WTC11 (cell line): ENCODE results near the gene ENG. TPM values are rescaled to one million over a fixed set of nuclear protein-coding genes. Genes with fewer than 3 reads are reported as not detected.
"Not testable (repeated sequence)": the region's sequence is repeated elsewhere in the genome, so short reads cannot be mapped to it uniquely, and the experiment has no call there.

Experiments used
- ATAC-seq: fragments of 200-7000 bp; cut with Tn5 transposase; 2 replicates; pipeline ENCODE4 v1.10.0; 2021; ENCODE audit warnings: mild to moderate bottlenecking, moderate library complexity
- CTCF ChIA-PET: fragments of 300-600 bp; sonication (Branson Sonifier 250); formaldehyde crosslinking; loops from one replicate; lab custom pipeline; 2021; ENCODE audit warnings: antibody characterized with exemption; lab: Charles Lee
- POLR2A ChIA-PET: fragments of 350-600 bp; sonication (Branson Sonifier 250); formaldehyde crosslinking; loops from one replicate; lab custom pipeline; 2021; ENCODE audit warnings: antibody characterized with exemption; lab: Charles Lee
- DNase-seq: peaks from one replicate; pipeline ENCODE4 v3.0.0; 2021; ENCODE audit warnings: low spot score
- H3K27ac Mint-ChIP-seq: 2 replicates; pipeline ENCODE4 v1.8.0; 2021; ENCODE audit warnings: mixed read lengths
- H3K27me3 Mint-ChIP-seq: 2 replicates; pipeline ENCODE4 v1.8.0; 2021; ENCODE audit warnings: low read depth, mild to moderate bottlenecking, moderate library complexity, mixed read lengths
- H3K36me3 Mint-ChIP-seq: 2 replicates; pipeline ENCODE4 v1.8.0; 2021; ENCODE audit warnings: mixed read lengths
- H3K4me1 Mint-ChIP-seq: 2 replicates; pipeline ENCODE4 v1.8.0; 2022; ENCODE audit warnings: mixed read lengths
- H3K4me3 Mint-ChIP-seq: 2 replicates; pipeline ENCODE4 v1.8.0; 2021; ENCODE audit warnings: mild to moderate bottlenecking, moderate library complexity, mixed read lengths
- H3K9me3 Mint-ChIP-seq: 2 replicates; pipeline ENCODE4 v1.8.0; 2021; ENCODE audit warnings: mixed read lengths
- ETV6 ChIP-seq: sonication (generic); formaldehyde crosslinking; IDR thresholded peaks from 2 replicates; pipeline ENCODE4 v1.8.1; 2022; ENCODE audit warnings: mild to moderate bottlenecking, missing genetic modification reagents
- FOXJ3 ChIP-seq: sonication (generic); formaldehyde crosslinking; IDR thresholded peaks from 2 replicates; pipeline ENCODE4 v1.9.0; 2021; ENCODE audit warnings: missing genetic modification reagents, mild to moderate bottlenecking, borderline replicate concordance
- FOXK1 ChIP-seq: sonication (generic); formaldehyde crosslinking; IDR thresholded peaks from 2 replicates; pipeline ENCODE4 v1.8.0; 2022; ENCODE audit warnings: mild to moderate bottlenecking, moderate library complexity, missing genetic modification reagents
- GRHL2 ChIP-seq: fragments of 250-450 bp; sonication (Bioruptor Pico); IDR thresholded peaks from 2 replicates; pipeline ENCODE4 v1.8.0; 2022; ENCODE audit warnings: mild to moderate bottlenecking, moderate library complexity; ENCODE audit not compliant: insufficient replicate concordance, severe bottlenecking
- GTF2I ChIP-seq: fragments of 250-450 bp; sonication (Bioruptor Pico); conservative IDR thresholded peaks from 2 replicates; pipeline ENCODE4 v1.4.0; 2021; ENCODE audit warnings: mild to moderate bottlenecking
- IRF2 ChIP-seq: sonication (generic); formaldehyde crosslinking; IDR thresholded peaks from 2 replicates; pipeline ENCODE4 v1.8.0; 2022; ENCODE audit warnings: low read depth, missing genetic modification reagents, borderline replicate concordance
- MXD4 ChIP-seq: fragments of 250-450 bp; sonication (Bioruptor Pico); IDR thresholded peaks from 2 replicates; pipeline ENCODE4 v1.8.0; 2021; ENCODE audit warnings: mild to moderate bottlenecking, moderate library complexity, borderline replicate concordance
- MYBL2 ChIP-seq: sonication (generic); formaldehyde crosslinking; IDR thresholded peaks from 2 replicates; pipeline ENCODE4 v1.8.1; 2023; ENCODE audit warnings: mild to moderate bottlenecking, moderate library complexity, missing genetic modification reagents
- NFATC4 ChIP-seq: fragments of 250-450 bp; sonication (Bioruptor Pico); IDR thresholded peaks from 2 replicates; pipeline ENCODE4 v1.9.0; 2021; ENCODE audit warnings: mild to moderate bottlenecking
- PRRX2 ChIP-seq: fragments of 250-450 bp; sonication (Bioruptor Pico); IDR thresholded peaks from 2 replicates; pipeline ENCODE4 v1.8.0; 2021; ENCODE audit warnings: mild to moderate bottlenecking
- SMAD4 ChIP-seq: sonication (generic); formaldehyde crosslinking; IDR thresholded peaks from 2 replicates; pipeline ENCODE4 v1.8.0; 2022; ENCODE audit warnings: mild to moderate bottlenecking, missing genetic modification reagents
- TP53 ChIP-seq: sonication (generic); formaldehyde crosslinking; IDR thresholded peaks from 2 replicates; pipeline ENCODE4 v1.8.1; 2023; ENCODE audit warnings: mild to moderate bottlenecking, missing genetic modification reagents
- ZNF671 ChIP-seq: fragments of 250-450 bp; sonication (Bioruptor Pico); IDR thresholded peaks from 2 replicates; pipeline ENCODE4 v1.8.0; 2021; ENCODE audit warnings: mild to moderate bottlenecking
- total RNA-seq: library from RNA; stranded (reverse); gene quantifications from 3 replicates; pipeline ENCODE4 v1.2.3, GENCODE V29; 2021
- TF ChIP-seq, protein P1 (sequence below): fragments of 250-450 bp; sonication (Bioruptor Pico); conservative IDR thresholded peaks from 2 replicates; pipeline ENCODE4 v1.9.0; 2021; ENCODE audit warnings: mild to moderate bottlenecking
- TF ChIP-seq, protein P2 (sequence below): fragments of 250-450 bp; sonication (Bioruptor Pico); IDR thresholded peaks from 2 replicates; pipeline ENCODE4 v1.9.0; 2021; ENCODE audit warnings: moderate library complexity, mild to moderate bottlenecking, inconsistent platforms, borderline replicate concordance
- TF ChIP-seq, protein P3 (sequence below): sonication (generic); formaldehyde crosslinking; IDR thresholded peaks from 2 replicates; pipeline ENCODE4 v1.8.1; 2023; ENCODE audit warnings: mild to moderate bottlenecking, missing genetic modification reagents, moderate library complexity
- TF ChIP-seq, protein P4 (sequence below): fragments of 250-450 bp; sonication (Bioruptor Pico); IDR thresholded peaks from 2 replicates; pipeline ENCODE4 v1.8.0; 2021; ENCODE audit warnings: mild to moderate bottlenecking

ENG gene
- total RNA-seq, 1 experiment from 2014 or later = 4.4 TPM

DNA sequence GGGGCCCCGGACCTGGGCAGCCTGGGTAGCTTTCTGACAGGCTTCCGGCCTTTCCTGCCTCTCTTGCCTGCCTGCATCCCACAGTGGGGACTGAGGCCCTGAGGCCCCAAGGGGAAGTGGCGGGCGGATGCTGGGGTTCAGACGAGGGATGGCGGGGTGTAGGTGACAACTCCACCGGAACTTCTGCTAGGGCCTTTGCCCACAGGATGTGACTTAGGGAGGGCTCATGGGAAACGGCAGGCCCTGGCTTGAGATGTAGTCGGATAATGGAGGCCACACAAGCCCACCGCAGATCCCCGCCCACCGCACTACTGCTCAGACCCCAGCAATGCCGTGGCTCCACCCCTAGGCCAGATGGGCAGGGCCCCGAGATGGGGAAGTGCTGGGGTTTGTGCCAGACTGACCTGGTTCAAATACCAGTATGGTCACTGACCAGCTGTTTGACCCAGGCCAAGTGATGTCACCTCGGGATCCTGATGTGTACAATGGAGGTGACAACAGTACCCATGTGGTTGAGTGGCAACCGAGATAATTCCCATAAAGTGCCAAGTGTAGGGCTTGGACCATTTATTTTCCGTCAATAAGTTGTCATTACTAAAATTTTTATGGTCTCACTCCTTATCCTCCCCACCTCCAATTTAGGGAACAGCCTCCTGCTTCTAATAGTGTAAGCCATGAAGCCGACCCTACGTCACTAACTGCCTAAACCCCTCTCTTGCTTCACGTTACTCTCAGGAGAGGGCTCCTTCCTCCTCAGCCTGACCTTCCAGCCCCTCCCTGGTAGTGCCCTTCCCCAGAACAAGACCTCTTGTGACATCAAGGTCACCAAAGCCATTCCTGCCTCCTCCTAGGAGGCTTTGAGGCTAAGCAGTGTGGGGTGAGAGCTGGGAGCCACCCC lies 71.1 kb downstream of the ENG start (continued):
- TF ChIP-seq NFATC4 = no peak
- TF ChIP-seq GTF2I (CRISPR knock-in tag) = no peak
- no peak for TF ChIP-seq ZNF671 (CRISPR knock-in tag)
- TF ChIP-seq FOXJ3 (CRISPR knock-in tag) = no peak
- TF ChIP-seq SMAD4 (CRISPR knock-in tag) = no peak
- TF ChIP-seq, protein P1, sequence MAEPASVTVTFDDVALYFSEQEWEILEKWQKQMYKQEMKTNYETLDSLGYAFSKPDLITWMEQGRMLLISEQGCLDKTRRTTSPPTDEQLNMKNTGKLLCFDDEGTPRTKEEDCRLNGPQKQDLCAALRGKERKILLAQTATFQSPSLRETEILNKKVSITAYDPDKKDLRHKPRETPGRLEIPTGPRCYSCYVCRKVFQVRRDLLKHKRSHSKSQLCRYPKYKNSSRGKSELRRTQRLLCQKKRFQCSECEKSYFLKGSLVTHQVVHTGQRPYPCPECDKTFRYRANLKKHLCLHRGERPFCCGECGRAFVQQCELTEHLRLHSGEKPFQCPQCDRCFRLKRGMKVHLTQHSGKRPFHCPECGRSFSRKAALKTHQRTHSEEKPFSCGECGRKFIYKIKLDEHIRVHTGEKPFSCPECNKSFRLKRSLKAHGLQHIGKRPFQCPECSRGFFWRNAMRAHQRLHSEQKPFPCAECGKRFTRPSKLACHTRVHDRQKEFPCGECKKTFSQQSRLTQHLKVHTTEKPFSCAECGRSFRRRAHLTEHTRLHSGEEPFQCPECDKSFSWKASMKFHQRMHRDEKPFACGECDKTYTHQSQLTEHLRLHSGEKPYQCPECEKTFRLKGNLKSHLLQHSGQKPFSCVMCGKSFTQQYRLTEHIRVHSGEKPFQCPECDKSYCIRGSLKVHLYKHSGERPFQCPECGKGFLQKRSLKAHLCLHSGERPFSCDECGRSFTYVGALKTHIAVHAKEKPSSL (CRISPR knock-in tag) = no peak
- no peak for TF ChIP-seq MYBL2 (CRISPR knock-in tag)

DNA sequence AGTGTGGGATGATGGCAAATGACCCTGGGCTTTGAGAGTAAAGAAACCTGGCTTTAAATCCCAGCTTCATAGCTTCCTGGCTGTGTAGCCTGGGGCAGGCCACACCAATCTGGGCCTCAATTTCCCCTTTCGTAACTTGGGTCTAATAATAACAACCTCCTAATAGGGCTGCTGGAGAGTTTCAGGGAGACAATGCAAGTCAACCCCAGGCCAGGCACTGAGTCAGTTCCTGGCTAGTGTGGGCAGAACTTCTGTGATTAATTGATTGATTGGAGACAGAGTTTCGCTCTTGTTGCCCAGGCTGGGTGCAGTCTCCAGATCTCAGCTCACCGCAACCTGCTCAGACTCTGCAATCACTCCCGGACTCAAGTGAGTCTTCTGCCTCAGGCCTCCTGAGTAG lies 72.7 kb downstream of the ENG start:
- H3K4me3 Mint-ChIP-seq = no peak overlapping the region
- DNase-seq (no peak), ATAC-seq (no peak)
- peaks cover 4% of the 10 kb centered on the region for H3K36me3 Mint-ChIP-seq
- H3K27ac Mint-ChIP-seq = no peak overlapping the region
- ChIA-PET POLR2A (no interaction called here), CTCF (interaction anchor here (1.4 to 1.5 kb wide), 2 partner anchors 11 to 18 kb away, joined by 3 to 5 read pairs; no protein-coding TSS in a partner anchor)
- H3K9me3 Mint-ChIP-seq = no peaks in the 10 kb centered on the region
- H3K4me1 Mint-ChIP-seq = peaks cover 19% of the 10 kb centered on the region
- no peaks in the 10 kb centered on the region for H3K27me3 Mint-ChIP-seq
- TF ChIP-seq, protein P2, sequence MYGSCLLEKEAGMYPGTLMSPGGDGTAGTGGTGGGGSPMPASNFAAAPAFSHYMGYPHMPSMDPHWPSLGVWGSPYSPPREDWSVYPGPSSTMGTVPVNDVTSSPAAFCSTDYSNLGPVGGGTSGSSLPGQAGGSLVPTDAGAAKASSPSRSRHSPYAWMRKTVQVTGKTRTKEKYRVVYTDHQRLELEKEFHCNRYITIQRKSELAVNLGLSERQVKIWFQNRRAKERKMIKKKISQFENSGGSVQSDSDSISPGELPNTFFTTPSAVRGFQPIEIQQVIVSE = no peak
- TF ChIP-seq TP53 (CRISPR knock-in tag) (no peak), ETV6 (CRISPR knock-in tag) (no peak), NFATC4 (no peak), PRRX2 (CRISPR knock-in tag) (no peak), MXD4 (CRISPR knock-in tag) (no peak), FOXK1 (CRISPR knock-in tag) (no peak), IRF2 (CRISPR knock-in tag) (no peak), GRHL2 (CRISPR knock-in tag) (no peak)
- TF ChIP-seq, protein P3, sequence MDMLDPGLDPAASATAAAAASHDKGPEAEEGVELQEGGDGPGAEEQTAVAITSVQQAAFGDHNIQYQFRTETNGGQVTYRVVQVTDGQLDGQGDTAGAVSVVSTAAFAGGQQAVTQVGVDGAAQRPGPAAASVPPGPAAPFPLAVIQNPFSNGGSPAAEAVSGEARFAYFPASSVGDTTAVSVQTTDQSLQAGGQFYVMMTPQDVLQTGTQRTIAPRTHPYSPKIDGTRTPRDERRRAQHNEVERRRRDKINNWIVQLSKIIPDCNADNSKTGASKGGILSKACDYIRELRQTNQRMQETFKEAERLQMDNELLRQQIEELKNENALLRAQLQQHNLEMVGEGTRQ (CRISPR knock-in tag) = no peak
- TF ChIP-seq, protein P4, sequence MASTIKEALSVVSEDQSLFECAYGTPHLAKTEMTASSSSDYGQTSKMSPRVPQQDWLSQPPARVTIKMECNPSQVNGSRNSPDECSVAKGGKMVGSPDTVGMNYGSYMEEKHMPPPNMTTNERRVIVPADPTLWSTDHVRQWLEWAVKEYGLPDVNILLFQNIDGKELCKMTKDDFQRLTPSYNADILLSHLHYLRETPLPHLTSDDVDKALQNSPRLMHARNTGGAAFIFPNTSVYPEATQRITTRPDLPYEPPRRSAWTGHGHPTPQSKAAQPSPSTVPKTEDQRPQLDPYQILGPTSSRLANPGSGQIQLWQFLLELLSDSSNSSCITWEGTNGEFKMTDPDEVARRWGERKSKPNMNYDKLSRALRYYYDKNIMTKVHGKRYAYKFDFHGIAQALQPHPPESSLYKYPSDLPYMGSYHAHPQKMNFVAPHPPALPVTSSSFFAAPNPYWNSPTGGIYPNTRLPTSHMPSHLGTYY (CRISPR knock-in tag) = no peak

DNA sequence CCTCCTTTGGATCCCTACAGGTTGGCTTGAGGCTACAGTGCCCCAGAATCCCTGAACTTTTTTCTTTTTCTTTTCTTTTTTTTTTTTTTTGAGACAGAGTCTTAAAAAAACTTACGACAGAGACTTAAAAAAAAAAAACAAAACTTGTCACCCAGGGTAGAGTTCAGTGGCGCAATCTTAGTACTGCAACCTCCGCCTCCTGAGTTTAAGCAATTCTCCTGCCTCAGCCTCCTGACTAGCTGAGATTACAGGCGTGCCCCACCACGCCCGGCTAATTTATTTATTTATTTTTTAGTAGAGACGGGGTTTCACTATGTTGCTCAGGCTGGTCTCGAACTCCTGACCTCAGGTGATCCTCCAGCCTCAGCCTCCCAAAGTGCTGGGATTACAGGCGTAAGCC lies 73.5 kb downstream of the ENG start:
- not testable (repeated sequence) for H3K4me3 Mint-ChIP-seq
- ChIA-PET CTCF (interaction anchor here (0.7 to 2.9 kb wide), 7 partner anchors 10 to 168 kb away, joined by 3 to 26 read pairs (median 3); partner anchors contain the start of gene TOR2A), POLR2A (interaction anchor here (0.7 to 1.2 kb wide), 2 partner anchors 10 to 909 kb away, joined by 4 read pairs; no protein-coding TSS in a partner anchor)

More for the DNA sequence above, 73.5 kb downstream of the ENG start:
- not testable (repeated sequence) for H3K36me3 Mint-ChIP-seq, H3K27me3 Mint-ChIP-seq, H3K9me3 Mint-ChIP-seq, ATAC-seq, H3K27ac Mint-ChIP-seq, DNase-seq
- H3K4me1 Mint-ChIP-seq = peaks cover 23% of the 10 kb centered on the region
